ENCODE measurements around the gene PMFBP1.

The PMFBP1 gene

DNA sequence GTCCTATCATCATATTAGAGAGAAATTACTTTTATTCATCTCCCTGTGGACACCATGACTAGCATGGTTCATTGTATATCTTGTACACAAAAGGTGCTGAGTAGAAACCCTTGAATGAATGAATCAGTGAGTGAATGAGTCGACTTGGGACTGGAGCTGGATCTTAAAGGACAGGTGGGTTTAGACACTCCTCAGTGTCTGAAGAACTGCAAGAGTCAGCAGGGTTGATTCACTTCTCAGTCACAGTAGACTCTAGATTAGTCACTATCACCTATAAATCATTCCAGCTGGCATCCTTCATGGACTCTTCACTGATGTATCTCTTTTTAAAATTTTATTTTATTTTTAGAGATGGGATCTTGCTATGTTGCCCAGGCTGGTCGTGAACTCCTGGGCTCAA is 30.1 kb upstream of the PMFBP1 start:
- no peak overlapping the region for H3K23ac ChIP-seq (ENCODE audit: low read length in 2 of 2)
- no peak overlapping the region for H3K4ac ChIP-seq (ENCODE audit: low read depth in 1 of 2, low read length in 2 of 2)
- no peaks in the 10 kb centered on the region for H3K9me3 ChIP-seq (ENCODE audit: control insufficient read depth, low read length)
- H3K4me3 ChIP-seq (ENCODE audit: insufficient read depth in 1 of 2, low read depth in 1 of 2, low read length in 2 of 2): no peak overlapping the region
- no peak overlapping the region for H2BK15ac ChIP-seq (ENCODE audit: low read depth, poor library complexity, severe bottlenecking)
- H4K8ac ChIP-seq (ENCODE audit: low read length): no peak overlapping the region
- H2BK120ac ChIP-seq (ENCODE audit: low read depth, low read length): no peak overlapping the region
- whole genome bisulfite sequencing: 80% methylated on average over 2 of the region's 2 CpGs
- no peaks in the 10 kb centered on the region for H3K79me1 ChIP-seq (replicated peaks; ENCODE audit: low read length, poor library complexity, severe bottlenecking)
- H3K4me1 ChIP-seq (ENCODE audit: control insufficient read depth, insufficient read depth, low read depth, low read length): peaks cover 4% of the 10 kb centered on the region
- H2AK5ac ChIP-seq (ENCODE audit: low read length, severe bottlenecking): no peak overlapping the region
- no peak overlapping the region for H4K91ac ChIP-seq (ENCODE audit: low read length)
- no peak for DNase-seq
- no peak overlapping the region for H2BK5ac ChIP-seq (ENCODE audit: low read depth, low read length, poor library complexity, severe bottlenecking)
- no peaks in the 10 kb centered on the region for H3K27me3 ChIP-seq (ENCODE audit: control insufficient read depth in 1 of 2, insufficient read depth in 1 of 2, low read length in 2 of 2)
- no peak overlapping the region for H2AFZ ChIP-seq (ENCODE audit: low read depth, low read length)
- no peak overlapping the region for H3K18ac ChIP-seq (ENCODE audit: low read depth in 1 of 2, low read length in 2 of 2)
- no peak overlapping the region for H3K4me2 ChIP-seq (ENCODE audit: low read length, poor library complexity, severe bottlenecking)
- H2BK12ac ChIP-seq (ENCODE audit: low read length in 2 of 2): no peak overlapping the region
- no peaks in the 10 kb centered on the region for H3K36me3 ChIP-seq (ENCODE audit: control insufficient read depth in 1 of 2, insufficient read depth in 2 of 2, low read depth in 1 of 2, low read length in 2 of 2)
- H3K9ac ChIP-seq (ENCODE audit: low read length): no peak overlapping the region
- H3K27ac ChIP-seq (ENCODE audit: low read length, poor library complexity, severe bottlenecking): no peak overlapping the region
- H3K14ac ChIP-seq (ENCODE audit: low read length in 2 of 2): no peak overlapping the region

DNA sequence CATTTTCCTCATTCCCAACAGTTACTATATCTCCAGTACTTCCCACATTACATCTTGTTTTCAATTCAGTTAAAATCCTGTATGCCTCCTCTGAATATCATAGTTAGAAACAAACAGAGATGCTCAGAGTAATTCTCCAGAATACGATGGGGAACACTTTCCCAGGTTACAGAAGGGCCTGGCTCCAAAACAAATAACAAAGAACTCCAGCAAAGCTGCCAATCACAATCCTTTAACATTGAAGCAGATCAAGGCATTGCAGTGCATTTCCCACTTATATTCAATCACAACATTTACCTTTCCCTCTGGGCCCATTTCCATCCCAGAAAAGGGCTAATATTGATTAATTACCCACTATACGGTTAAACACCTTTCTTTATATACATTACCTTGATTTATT is 29.4 kb upstream of the PMFBP1 start:
- no peak overlapping the region for H3K4ac ChIP-seq (ENCODE audit: low read depth in 1 of 2, low read length in 2 of 2)
- H3K14ac ChIP-seq (ENCODE audit: low read length in 2 of 2): no peak overlapping the region
- H2BK15ac ChIP-seq (ENCODE audit: low read depth, poor library complexity, severe bottlenecking): no peak overlapping the region
- H3K27ac ChIP-seq (ENCODE audit: low read length, poor library complexity, severe bottlenecking): no peak overlapping the region
- peaks cover 4% of the 10 kb centered on the region for H3K4me1 ChIP-seq (ENCODE audit: control insufficient read depth, insufficient read depth, low read depth, low read length)
- no peaks in the 10 kb centered on the region for H3K79me1 ChIP-seq (replicated peaks; ENCODE audit: low read length, poor library complexity, severe bottlenecking)
- H4K91ac ChIP-seq (ENCODE audit: low read length): no peak overlapping the region
- no peak overlapping the region for H4K8ac ChIP-seq (ENCODE audit: low read length)
- WGBS: 96% methylated on average over 1 of the region's 2 CpGs
- H2BK5ac ChIP-seq (ENCODE audit: low read depth, low read length, poor library complexity, severe bottlenecking): no peak overlapping the region
- no peak overlapping the region for H2BK12ac ChIP-seq (ENCODE audit: low read length in 2 of 2)
- H3K4me2 ChIP-seq (ENCODE audit: low read length, poor library complexity, severe bottlenecking): no peak overlapping the region
- H2BK120ac ChIP-seq (ENCODE audit: low read depth, low read length): no peak overlapping the region
- no peak for DNase-seq
- no peak overlapping the region for H3K9ac ChIP-seq (ENCODE audit: low read length)
- no peak overlapping the region for H3K4me3 ChIP-seq (ENCODE audit: insufficient read depth in 1 of 2, low read depth in 1 of 2, low read length in 2 of 2)
- no peak overlapping the region for H3K23ac ChIP-seq (ENCODE audit: low read length in 2 of 2)
- no peak overlapping the region for H2AFZ ChIP-seq (ENCODE audit: low read depth, low read length)
- H3K9me3 ChIP-seq (ENCODE audit: control insufficient read depth, low read length): no peaks in the 10 kb centered on the region
- H3K36me3 ChIP-seq (ENCODE audit: control insufficient read depth in 1 of 2, insufficient read depth in 2 of 2, low read depth in 1 of 2, low read length in 2 of 2): no peaks in the 10 kb centered on the region
- no peak overlapping the region for H3K18ac ChIP-seq (ENCODE audit: low read depth in 1 of 2, low read length in 2 of 2)
- H3K27me3 ChIP-seq (ENCODE audit: control insufficient read depth in 1 of 2, insufficient read depth in 1 of 2, low read length in 2 of 2): no peaks in the 10 kb centered on the region
- H2AK5ac ChIP-seq (ENCODE audit: low read length, severe bottlenecking): no peak overlapping the region

- no peak overlapping the region for H3K4ac ChIP-seq (ENCODE audit: low read depth in 1 of 2, low read length in 2 of 2)
- no peak overlapping the region for H3K4me3 ChIP-seq (ENCODE audit: insufficient read depth in 1 of 2, low read depth in 1 of 2, low read length in 2 of 2)
- no peak overlapping the region for H3K4me2 ChIP-seq (ENCODE audit: low read length, poor library complexity, severe bottlenecking)
- H3K27ac ChIP-seq (ENCODE audit: low read length, poor library complexity, severe bottlenecking): no peak overlapping the region
- H4K8ac ChIP-seq (ENCODE audit: low read length): no peak overlapping the region
- H2BK5ac ChIP-seq (ENCODE audit: low read depth, low read length, poor library complexity, severe bottlenecking): no peak overlapping the region
- no peak overlapping the region for H3K14ac ChIP-seq (ENCODE audit: low read length in 2 of 2)
- H3K36me3 ChIP-seq (ENCODE audit: control insufficient read depth in 1 of 2, insufficient read depth in 2 of 2, low read depth in 1 of 2, low read length in 2 of 2): no peaks in the 10 kb centered on the region
- H3K27me3 ChIP-seq (ENCODE audit: control insufficient read depth in 1 of 2, insufficient read depth in 1 of 2, low read length in 2 of 2): no peaks in the 10 kb centered on the region
- peaks cover 4% of the 10 kb centered on the region for H3K4me1 ChIP-seq (ENCODE audit: control insufficient read depth, insufficient read depth, low read depth, low read length)
- WGBS: 94% methylated on average over 4 of the region's 5 CpGs
- H3K79me1 ChIP-seq (replicated peaks; ENCODE audit: low read length, poor library complexity, severe bottlenecking): no peaks in the 10 kb centered on the region
- no peak overlapping the region for H3K9ac ChIP-seq (ENCODE audit: low read length)
- H4K91ac ChIP-seq (ENCODE audit: low read length): no peak overlapping the region
- no peak for DNase-seq
- H2AFZ ChIP-seq (ENCODE audit: low read depth, low read length): no peak overlapping the region
- H3K23ac ChIP-seq (ENCODE audit: low read length in 2 of 2): no peak overlapping the region
- H3K18ac ChIP-seq (ENCODE audit: low read depth in 1 of 2, low read length in 2 of 2): no peak overlapping the region
- H2BK12ac ChIP-seq (ENCODE audit: low read length in 2 of 2): no peak overlapping the region
- H3K9me3 ChIP-seq (ENCODE audit: control insufficient read depth, low read length): no peaks in the 10 kb centered on the region
- H2AK5ac ChIP-seq (ENCODE audit: low read length, severe bottlenecking): no peak overlapping the region
- no peak overlapping the region for H2BK120ac ChIP-seq (ENCODE audit: low read depth, low read length)
- no peak overlapping the region for H2BK15ac ChIP-seq (ENCODE audit: low read depth, poor library complexity, severe bottlenecking)
Observed at GRCh38 chr16:72199761-72200337, 27.9 kb upstream of the PMFBP1 start.

GRCh38 chr16:72198771-72199201 is 26.8 kb upstream of the PMFBP1 start:
- 86% methylated on average over 10 of the region's 10 CpGs for WGBS
- Histone ChIP-seq H4K91ac (ENCODE audit: low read length) (no peak overlapping the region), H2BK5ac (ENCODE audit: low read depth, low read length, poor library complexity, severe bottlenecking) (no peak overlapping the region), H3K4ac (ENCODE audit: low read depth in 1 of 2, low read length in 2 of 2) (no peak overlapping the region), H2BK15ac (ENCODE audit: low read depth, poor library complexity, severe bottlenecking) (no peak overlapping the region), H3K23ac (ENCODE audit: low read length in 2 of 2) (no peak overlapping the region), H3K27ac (ENCODE audit: low read length, poor library complexity, severe bottlenecking) (no peak overlapping the region), H3K9ac (ENCODE audit: low read length) (no peak overlapping the region), H2AFZ (ENCODE audit: low read depth, low read length) (no peak overlapping the region), H3K4me3 (ENCODE audit: insufficient read depth in 1 of 2, low read depth in 1 of 2, low read length in 2 of 2) (no peak overlapping the region), H3K14ac (ENCODE audit: low read length in 2 of 2) (no peak overlapping the region), H3K36me3 (ENCODE audit: control insufficient read depth in 1 of 2, insufficient read depth in 2 of 2, low read depth in 1 of 2, low read length in 2 of 2) (no peaks in the 10 kb centered on the region), H4K8ac (ENCODE audit: low read length) (no peak overlapping the region), H2BK12ac (ENCODE audit: low read length in 2 of 2) (peak overlapping the region in 1 of 2 experiments; percentile 12), H3K9me3 (ENCODE audit: control insufficient read depth, low read length) (no peaks in the 10 kb centered on the region), H3K4me2 (ENCODE audit: low read length, poor library complexity, severe bottlenecking) (no peak overlapping the region), H2AK5ac (ENCODE audit: low read length, severe bottlenecking) (no peak overlapping the region), H3K4me1 (ENCODE audit: control insufficient read depth, insufficient read depth, low read depth, low read length) (peaks cover 3% of the 10 kb centered on the region), H2BK120ac (ENCODE audit: low read depth, low read length) (no peak overlapping the region), H3K79me1 (replicated peaks; ENCODE audit: low read length, poor library complexity, severe bottlenecking) (no peaks in the 10 kb centered on the region), H3K18ac (ENCODE audit: low read depth in 1 of 2, low read length in 2 of 2) (no peak overlapping the region), H3K27me3 (ENCODE audit: control insufficient read depth in 1 of 2, insufficient read depth in 1 of 2, low read length in 2 of 2) (no peaks in the 10 kb centered on the region)
- no peak for DNase-seq

Measured in mesenchymal stem cell (in vitro differentiated cells and primary cell).